Nephron progenitor cell (in vitro differentiated cells): Measurements from ENCODE around the gene SMARCA4.
A peak's percentile ranks its signal among the peaks of the same experiment; 100 is the strongest.

Source experiments
- DNase-seq: peaks from one replicate; pipeline ENCODE4 v3.0.0; 2021
- H3K27ac Mint-ChIP-seq: 2 replicates; pipeline ENCODE4 v1.8.0; 2021; ENCODE audit warnings: mild to moderate bottlenecking, moderate library complexity, mixed read lengths
- H3K27me3 Mint-ChIP-seq: 2 replicates; pipeline ENCODE4 v1.8.0; 2021; ENCODE audit warnings: mild to moderate bottlenecking, low read depth, mixed read lengths; ENCODE audit not compliant: poor library complexity
- H3K36me3 Mint-ChIP-seq: 2 replicates; pipeline ENCODE4 v1.8.0; 2021; ENCODE audit warnings: low read depth, mixed read lengths
- H3K4me1 Mint-ChIP-seq: 2 replicates; pipeline ENCODE4 v1.8.0; 2021; ENCODE audit warnings: mixed read lengths
- H3K4me3 Mint-ChIP-seq: 2 replicates; pipeline ENCODE4 v1.8.0; 2021; ENCODE audit warnings: mild to moderate bottlenecking, moderate library complexity, mixed read lengths
- H3K9me3 Mint-ChIP-seq: 2 replicates; pipeline ENCODE4 v1.8.0; 2021; ENCODE audit warnings: mild to moderate bottlenecking, moderate library complexity, mixed read lengths
- TF ChIP-seq, protein P1 (sequence below): fragments of 200-600 bp; sonication (generic); IDR thresholded peaks from 2 replicates; pipeline ENCODE4 v1.5.0; 2021; ENCODE audit warnings: antibody characterized with exemption

SMARCA4 gene

GRCh38 chr19:10983026-10983425, 22.2 kb downstream of the SMARCA4 start:
- no peaks in the 10 kb centered on the region for H3K9me3 Mint-ChIP-seq
- H3K27me3 Mint-ChIP-seq, result peaks cover 3% of the 10 kb centered on the region
- H3K4me3 Mint-ChIP-seq, result no peak overlapping the region
- TF ChIP-seq, protein P1, sequence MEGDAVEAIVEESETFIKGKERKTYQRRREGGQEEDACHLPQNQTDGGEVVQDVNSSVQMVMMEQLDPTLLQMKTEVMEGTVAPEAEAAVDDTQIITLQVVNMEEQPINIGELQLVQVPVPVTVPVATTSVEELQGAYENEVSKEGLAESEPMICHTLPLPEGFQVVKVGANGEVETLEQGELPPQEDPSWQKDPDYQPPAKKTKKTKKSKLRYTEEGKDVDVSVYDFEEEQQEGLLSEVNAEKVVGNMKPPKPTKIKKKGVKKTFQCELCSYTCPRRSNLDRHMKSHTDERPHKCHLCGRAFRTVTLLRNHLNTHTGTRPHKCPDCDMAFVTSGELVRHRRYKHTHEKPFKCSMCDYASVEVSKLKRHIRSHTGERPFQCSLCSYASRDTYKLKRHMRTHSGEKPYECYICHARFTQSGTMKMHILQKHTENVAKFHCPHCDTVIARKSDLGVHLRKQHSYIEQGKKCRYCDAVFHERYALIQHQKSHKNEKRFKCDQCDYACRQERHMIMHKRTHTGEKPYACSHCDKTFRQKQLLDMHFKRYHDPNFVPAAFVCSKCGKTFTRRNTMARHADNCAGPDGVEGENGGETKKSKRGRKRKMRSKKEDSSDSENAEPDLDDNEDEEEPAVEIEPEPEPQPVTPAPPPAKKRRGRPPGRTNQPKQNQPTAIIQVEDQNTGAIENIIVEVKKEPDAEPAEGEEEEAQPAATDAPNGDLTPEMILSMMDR, result no peak
- peak overlapping the region; percentile 48 for H3K27ac Mint-ChIP-seq
- peaks cover 29% of the 10 kb centered on the region for H3K4me1 Mint-ChIP-seq
- peaks cover 38% of the 10 kb centered on the region for H3K36me3 Mint-ChIP-seq
- no peak for DNase-seq

DNA sequence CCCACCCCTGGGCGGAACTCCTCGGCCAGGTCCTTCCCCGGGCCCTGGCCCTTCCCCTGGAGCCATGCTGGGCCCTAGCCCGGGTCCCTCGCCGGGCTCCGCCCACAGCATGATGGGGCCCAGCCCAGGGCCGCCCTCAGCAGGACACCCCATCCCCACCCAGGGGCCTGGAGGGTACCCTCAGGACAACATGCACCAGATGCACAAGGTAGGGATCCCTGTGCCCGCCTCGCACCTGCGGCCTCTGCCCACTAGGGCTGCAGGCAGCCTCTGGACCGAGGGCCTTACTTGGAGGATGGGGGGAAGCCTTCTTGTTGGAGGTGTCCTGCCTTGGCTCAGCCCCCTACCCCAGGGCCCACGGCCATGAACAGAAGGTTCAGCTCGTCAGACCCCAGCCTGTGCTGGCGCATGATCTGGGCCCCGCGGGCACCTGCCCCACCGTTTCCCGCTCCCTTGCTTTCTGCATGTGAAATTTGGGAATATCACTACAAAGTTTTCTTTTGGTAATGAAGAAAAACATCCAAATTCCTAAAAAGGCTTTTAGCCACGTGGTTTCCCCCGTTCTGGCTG, 23.4 kb downstream of the SMARCA4 start:
- peaks cover 39% of the 10 kb centered on the region for H3K36me3 Mint-ChIP-seq
- DNase-seq, result no peak
- H3K4me3 Mint-ChIP-seq, result no peak overlapping the region
- TF ChIP-seq, protein P1, result no peak
- no peak overlapping the region for H3K27ac Mint-ChIP-seq
- no peaks in the 10 kb centered on the region for H3K9me3 Mint-ChIP-seq
- H3K4me1 Mint-ChIP-seq, result peaks cover 27% of the 10 kb centered on the region
- peaks cover 7% of the 10 kb centered on the region for H3K27me3 Mint-ChIP-seq

DNA sequence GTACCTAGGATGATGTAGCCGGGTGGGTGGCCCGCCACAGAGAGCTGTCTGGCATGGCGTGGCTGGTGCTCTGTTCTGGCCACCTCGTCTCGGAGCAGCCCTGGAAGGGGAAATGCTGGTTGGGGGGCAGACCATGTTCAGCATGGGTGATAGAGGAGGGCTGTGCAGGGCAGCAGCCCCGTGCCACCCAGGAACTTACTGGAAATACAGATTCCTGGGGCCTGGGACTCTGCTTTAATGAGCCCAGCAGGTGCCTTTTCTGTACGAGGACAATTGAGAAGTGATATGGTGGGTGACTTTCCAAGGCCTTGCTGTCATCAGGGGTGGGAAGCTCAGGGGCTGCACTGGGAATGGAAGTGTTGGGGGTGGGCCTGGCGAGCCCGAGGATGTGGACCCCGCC, 24.7 kb downstream of the SMARCA4 start:
- Mint-ChIP-seq H3K27me3 (peaks cover 7% of the 10 kb centered on the region), H3K36me3 (peaks cover 36% of the 10 kb centered on the region), H3K4me1 (peaks cover 19% of the 10 kb centered on the region), H3K4me3 (no peak overlapping the region), H3K27ac (no peak overlapping the region), H3K9me3 (no peaks in the 10 kb centered on the region)
- DNase-seq, result no peak
- TF ChIP-seq, protein P1, result no peak

DNA sequence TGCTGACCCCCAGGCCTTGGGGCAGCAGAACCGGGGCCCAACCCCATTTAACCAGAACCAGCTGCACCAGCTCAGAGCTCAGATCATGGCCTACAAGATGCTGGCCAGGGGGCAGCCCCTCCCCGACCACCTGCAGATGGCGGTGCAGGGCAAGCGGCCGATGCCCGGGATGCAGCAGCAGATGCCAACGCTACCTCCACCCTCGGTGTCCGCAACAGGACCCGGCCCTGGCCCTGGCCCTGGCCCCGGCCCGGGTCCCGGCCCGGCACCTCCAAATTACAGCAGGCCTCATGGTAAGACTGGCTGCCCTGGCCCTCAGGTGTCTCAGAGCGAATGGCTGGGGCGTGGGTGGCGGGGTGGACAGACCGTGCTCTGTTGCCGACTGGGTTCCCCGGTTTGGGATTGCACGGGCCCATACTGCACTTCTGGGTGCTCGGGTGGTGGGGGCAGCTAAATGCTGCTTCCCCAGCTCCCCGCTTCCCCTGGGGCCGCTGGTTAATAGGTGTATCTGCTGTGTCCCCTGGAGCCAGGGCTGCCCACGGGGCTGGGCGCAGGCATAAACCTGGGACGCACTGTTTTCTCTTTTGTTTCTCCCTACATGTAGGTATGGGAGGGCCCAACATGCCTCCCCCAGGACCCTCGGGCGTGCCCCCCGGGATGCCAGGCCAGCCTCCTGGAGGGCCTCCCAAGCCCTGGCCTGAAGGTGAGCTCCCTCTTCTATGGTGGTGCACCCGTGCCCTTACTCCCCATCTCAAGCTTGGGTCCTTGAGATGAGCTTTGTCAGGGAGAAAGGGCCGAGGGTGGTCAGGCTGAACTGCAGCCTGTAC, 25.7 kb downstream of the SMARCA4 start:
- H3K27me3 Mint-ChIP-seq, result peaks cover 8% of the 10 kb centered on the region
- no peak for DNase-seq
- peaks cover 8% of the 10 kb centered on the region for H3K4me1 Mint-ChIP-seq
- H3K9me3 Mint-ChIP-seq, result no peaks in the 10 kb centered on the region
- H3K27ac Mint-ChIP-seq, result no peak overlapping the region
- TF ChIP-seq, protein P1, result no peak
- no peak overlapping the region for H3K4me3 Mint-ChIP-seq
- H3K36me3 Mint-ChIP-seq, result peaks cover 36% of the 10 kb centered on the region

DNA sequence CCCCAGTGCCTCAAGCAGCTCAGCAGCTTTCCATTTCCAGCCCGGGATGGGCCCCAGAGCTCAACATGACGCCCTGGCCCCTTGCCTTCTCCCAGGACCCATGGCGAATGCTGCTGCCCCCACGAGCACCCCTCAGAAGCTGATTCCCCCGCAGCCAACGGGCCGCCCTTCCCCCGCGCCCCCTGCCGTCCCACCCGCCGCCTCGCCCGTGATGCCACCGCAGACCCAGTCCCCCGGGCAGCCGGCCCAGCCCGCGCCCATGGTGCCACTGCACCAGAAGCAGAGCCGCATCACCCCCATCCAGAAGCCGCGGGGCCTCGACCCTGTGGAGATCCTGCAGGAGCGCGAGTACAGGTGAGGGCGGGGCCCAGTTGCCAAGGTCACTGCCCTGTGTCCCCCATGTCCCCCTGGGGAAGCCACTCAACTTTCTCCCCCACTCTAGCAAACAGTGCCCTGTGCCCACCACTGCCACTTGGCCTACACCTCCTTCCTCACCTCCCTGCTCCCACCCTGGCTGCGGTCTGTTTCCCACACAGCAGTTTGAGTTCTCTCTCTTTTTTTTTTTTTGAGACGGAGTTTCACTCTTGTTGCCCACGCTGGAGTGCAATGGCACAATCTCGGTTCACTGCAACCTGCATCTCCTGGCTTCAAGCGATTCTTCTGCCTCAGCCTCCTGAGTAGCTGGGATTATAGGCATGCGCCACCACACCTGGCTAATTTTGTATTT, 26.9 kb downstream of the SMARCA4 start:
- H3K4me3 Mint-ChIP-seq, result no peak overlapping the region
- TF ChIP-seq, protein P1, result no peak
- H3K36me3 Mint-ChIP-seq, result peaks cover 36% of the 10 kb centered on the region
- no peak overlapping the region for H3K27ac Mint-ChIP-seq
- H3K9me3 Mint-ChIP-seq, result no peaks in the 10 kb centered on the region
- DNase-seq, result no peak
- H3K4me1 Mint-ChIP-seq, result peaks cover 4% of the 10 kb centered on the region
- H3K27me3 Mint-ChIP-seq, result peaks cover 10% of the 10 kb centered on the region
